GM21360 (cell line): Measurements from ENCODE around the gene TP53INP2.
"Not testable (repeated sequence)": the region's sequence is repeated elsewhere in the genome, so short reads cannot be mapped to it uniquely, and the experiment has no call there.

Source experiments
- ATAC-seq: cut with Tn5 transposase; IDR thresholded peaks from one replicate; pipeline ENCODE4 v1.9.1; 2021; ENCODE audit warnings: mild to moderate bottlenecking, moderate library complexity; ENCODE audit not compliant: unreplicated experiment

The TP53INP2 gene

GRCh38 chr20:34720266-34720665 is 16.1 kb downstream of the TP53INP2 start:
- ATAC-seq = no peak

GRCh38 chr20:34722560-34722959 is 18.4 kb downstream of the TP53INP2 start:
- not testable (repeated sequence) for ATAC-seq

- ATAC-seq = no peak
Measured at GRCh38 chr20:34724172-34724571, 20.0 kb downstream of the TP53INP2 start.

- ATAC-seq = no peak
Measured at GRCh38 chr20:34729416-34729815, 25.3 kb downstream of the TP53INP2 start.

- ATAC-seq = no peak
Measured at GRCh38 chr20:34732523-34732922, 28.4 kb downstream of the TP53INP2 start.

GRCh38 chr20:34736106-34736735 is 32.1 kb downstream of the TP53INP2 start:
- no peak for ATAC-seq

- no peak for ATAC-seq
Measured at GRCh38 chr20:34743039-34743438, 38.9 kb downstream of the TP53INP2 start.

- no peak for ATAC-seq
Measured at GRCh38 chr20:34744340-34744739, 40.2 kb downstream of the TP53INP2 start.

GRCh38 chr20:34744847-34745246 is 40.7 kb downstream of the TP53INP2 start:
- ATAC-seq = no peak

GRCh38 chr20:34746674-34747073 is 42.5 kb downstream of the TP53INP2 start:
- no peak for ATAC-seq

GRCh38 chr20:34747479-34747878 is 43.3 kb downstream of the TP53INP2 start:
- ATAC-seq = no peak

GRCh38 chr20:34748709-34749108 is 44.6 kb downstream of the TP53INP2 start:
- no peak for ATAC-seq

GRCh38 chr20:34750484-34750883 is 46.3 kb downstream of the TP53INP2 start:
- no peak for ATAC-seq

- ATAC-seq = no peak
Measured at GRCh38 chr20:34751453-34751852, 47.3 kb downstream of the TP53INP2 start.

GRCh38 chr20:34753706-34754461 is 49.7 kb downstream of the TP53INP2 start:
- ATAC-seq = no peak

GRCh38 chr20:34754611-34755010 is 50.5 kb downstream of the TP53INP2 start:
- no peak for ATAC-seq

- ATAC-seq = peak; percentile 70
Measured at GRCh38 chr20:34755367-34755766, 51.2 kb downstream of the TP53INP2 start.

GRCh38 chr20:34762031-34762555 is 57.9 kb downstream of the TP53INP2 start:
- no peak for ATAC-seq
